DOHH2 (cell line): Measurements from ENCODE around the gene SLC4A11.

Experiments
- EZH2phosphoT487 ChIP-seq: fragments of 200-600 bp; sonication (generic); IDR thresholded peaks from 2 replicates; pipeline ENCODE4 v1.6.1; 2017; ENCODE audit warnings: borderline replicate concordance, mild to moderate bottlenecking, antibody characterized with exemption, low read length, moderate library complexity, mixed read lengths
- TF ChIP-seq, protein P1 (sequence below): fragments of 200-600 bp; sonication (generic); IDR thresholded peaks from one replicate; pipeline ENCODE4 v1.5.1; 2014; ENCODE audit warnings: antibody characterized with exemption, mild to moderate bottlenecking, low read depth, low read length; ENCODE audit not compliant: poor library complexity, severe bottlenecking

DNA sequence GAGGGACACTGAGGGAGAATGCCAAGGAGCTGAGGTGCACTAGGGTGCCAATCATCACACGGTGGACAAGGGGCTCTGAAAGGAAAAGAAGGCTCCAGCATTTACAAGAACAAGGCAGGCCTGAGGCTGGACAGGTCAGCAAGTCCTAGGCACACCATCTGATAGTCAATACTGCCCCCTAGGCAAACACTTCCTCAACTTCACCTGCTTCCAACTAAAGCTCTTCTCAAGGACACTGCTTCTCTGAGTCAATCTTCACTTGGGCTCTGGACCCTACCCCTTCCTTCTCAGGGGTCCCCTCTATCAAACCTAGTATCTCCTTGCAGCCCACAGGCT is 37.7 kb upstream of the SLC4A11 start:
- TF ChIP-seq, protein P1, sequence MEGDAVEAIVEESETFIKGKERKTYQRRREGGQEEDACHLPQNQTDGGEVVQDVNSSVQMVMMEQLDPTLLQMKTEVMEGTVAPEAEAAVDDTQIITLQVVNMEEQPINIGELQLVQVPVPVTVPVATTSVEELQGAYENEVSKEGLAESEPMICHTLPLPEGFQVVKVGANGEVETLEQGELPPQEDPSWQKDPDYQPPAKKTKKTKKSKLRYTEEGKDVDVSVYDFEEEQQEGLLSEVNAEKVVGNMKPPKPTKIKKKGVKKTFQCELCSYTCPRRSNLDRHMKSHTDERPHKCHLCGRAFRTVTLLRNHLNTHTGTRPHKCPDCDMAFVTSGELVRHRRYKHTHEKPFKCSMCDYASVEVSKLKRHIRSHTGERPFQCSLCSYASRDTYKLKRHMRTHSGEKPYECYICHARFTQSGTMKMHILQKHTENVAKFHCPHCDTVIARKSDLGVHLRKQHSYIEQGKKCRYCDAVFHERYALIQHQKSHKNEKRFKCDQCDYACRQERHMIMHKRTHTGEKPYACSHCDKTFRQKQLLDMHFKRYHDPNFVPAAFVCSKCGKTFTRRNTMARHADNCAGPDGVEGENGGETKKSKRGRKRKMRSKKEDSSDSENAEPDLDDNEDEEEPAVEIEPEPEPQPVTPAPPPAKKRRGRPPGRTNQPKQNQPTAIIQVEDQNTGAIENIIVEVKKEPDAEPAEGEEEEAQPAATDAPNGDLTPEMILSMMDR = peak; percentile 57
- no peak for TF ChIP-seq EZH2phosphoT487
